Measurements from ENCODE around the gene IFT52.
A peak's percentile ranks its signal among the peaks of the same experiment; 100 is the strongest.
"Not testable (repeated sequence)": the region's sequence is repeated elsewhere in the genome, so short reads cannot be mapped to it uniquely, and the experiment has no call there.

The IFT52 gene

GRCh38 chr20:43568706-43569105 lies 22.0 kb upstream of the IFT52 start:
- DNase-seq: no peak

DNA sequence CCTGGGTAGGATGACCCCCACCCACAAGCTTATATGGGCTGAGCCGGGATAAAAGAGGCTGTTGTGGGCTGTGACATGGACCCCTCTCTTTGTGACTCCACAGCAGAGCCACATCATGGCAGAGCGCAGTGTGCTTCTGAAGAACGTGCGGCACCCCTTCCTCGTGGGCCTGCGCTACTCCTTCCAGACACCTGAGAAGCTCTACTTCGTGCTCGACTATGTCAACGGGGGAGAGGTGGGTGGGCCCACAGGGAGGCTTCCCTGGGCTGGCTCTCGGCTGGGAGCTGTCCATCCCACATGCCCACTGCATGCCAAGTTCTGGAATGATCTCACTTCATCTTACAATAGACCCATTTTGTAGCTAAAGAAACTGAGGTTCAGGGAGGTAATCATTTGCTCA lies 21.5 kb upstream of the IFT52 start:
- no peak for DNase-seq

DNA sequence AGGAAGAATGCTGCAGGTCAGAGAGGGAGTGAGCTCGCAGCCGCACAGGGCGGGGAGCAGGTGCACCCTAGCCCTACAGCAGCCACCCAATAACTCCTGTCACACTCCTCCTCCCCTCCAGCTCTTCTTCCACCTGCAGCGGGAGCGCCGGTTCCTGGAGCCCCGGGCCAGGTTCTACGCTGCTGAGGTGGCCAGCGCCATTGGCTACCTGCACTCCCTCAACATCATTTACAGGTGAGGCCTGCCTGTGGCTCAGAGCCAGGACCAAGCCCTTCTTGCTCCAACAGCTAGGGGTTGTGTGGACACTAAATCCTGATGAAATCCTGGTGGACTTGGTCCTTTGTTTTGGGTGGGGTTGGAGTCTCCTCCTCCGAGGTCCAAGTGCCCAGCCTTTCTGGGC lies 20.2 kb upstream of the IFT52 start:
- DNase-seq: no peak

DNA sequence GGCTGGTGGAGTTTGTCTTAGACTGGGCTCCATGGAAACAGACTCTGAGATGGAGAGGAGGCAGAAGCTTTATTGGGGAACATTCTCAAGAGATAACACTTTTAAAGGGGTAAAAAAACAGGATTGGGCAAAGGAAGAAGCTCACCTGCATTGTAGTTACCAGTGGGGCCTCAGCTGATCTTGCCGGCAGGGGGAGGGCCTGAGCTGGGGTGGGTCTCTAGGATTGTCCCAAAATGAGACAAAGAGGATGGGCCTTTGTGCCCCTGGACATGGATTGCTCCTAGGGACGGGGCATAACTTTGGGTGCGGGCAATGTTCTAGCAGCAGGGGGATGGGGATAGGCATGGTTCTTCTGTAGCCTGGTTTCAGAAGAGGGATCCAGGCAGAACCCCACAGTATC lies 19.4 kb upstream of the IFT52 start:
- DNase-seq: no peak

DNA sequence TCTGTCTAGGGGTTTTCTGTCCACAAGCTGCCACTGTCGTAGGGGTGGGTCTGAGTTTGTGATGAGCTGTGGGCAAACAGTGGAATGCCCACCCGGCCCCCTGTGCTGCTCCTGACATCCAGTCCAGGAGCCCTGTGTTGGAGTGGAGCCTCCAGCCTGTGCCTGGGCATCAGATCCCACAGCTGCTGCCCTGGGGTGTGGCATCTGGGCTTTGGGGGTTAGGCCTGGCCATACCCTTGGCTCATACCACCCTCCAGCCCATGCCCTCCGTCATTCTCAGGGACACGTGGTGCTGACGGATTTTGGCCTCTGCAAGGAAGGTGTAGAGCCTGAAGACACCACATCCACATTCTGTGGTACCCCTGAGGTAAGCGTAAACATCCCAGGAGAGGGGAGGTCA lies 19.0 kb upstream of the IFT52 start:
- no peak for DNase-seq

DNA sequence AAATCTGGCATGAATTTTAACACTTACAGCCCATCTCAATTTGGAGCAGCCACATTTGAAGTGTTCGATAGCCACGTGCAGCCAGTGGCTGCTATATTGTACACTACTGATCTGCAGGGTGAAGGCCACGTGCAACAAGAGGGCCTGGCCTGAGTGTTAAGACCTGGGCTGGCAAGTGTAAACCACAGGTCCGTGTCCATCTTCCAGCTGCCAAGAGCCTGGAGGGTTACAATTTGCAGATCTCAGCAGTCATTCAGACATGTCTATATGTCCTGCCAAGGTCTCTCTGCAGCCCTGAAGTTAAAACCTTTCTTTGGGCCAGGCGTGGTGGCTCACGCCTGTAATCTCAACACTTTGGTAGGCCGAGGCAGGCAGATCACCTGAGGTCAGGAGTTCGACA lies 17.8 kb upstream of the IFT52 start:
- DNase-seq: no peak

GRCh38 chr20:43576108-43576507 lies 14.6 kb upstream of the IFT52 start:
- no peak for DNase-seq

DNA sequence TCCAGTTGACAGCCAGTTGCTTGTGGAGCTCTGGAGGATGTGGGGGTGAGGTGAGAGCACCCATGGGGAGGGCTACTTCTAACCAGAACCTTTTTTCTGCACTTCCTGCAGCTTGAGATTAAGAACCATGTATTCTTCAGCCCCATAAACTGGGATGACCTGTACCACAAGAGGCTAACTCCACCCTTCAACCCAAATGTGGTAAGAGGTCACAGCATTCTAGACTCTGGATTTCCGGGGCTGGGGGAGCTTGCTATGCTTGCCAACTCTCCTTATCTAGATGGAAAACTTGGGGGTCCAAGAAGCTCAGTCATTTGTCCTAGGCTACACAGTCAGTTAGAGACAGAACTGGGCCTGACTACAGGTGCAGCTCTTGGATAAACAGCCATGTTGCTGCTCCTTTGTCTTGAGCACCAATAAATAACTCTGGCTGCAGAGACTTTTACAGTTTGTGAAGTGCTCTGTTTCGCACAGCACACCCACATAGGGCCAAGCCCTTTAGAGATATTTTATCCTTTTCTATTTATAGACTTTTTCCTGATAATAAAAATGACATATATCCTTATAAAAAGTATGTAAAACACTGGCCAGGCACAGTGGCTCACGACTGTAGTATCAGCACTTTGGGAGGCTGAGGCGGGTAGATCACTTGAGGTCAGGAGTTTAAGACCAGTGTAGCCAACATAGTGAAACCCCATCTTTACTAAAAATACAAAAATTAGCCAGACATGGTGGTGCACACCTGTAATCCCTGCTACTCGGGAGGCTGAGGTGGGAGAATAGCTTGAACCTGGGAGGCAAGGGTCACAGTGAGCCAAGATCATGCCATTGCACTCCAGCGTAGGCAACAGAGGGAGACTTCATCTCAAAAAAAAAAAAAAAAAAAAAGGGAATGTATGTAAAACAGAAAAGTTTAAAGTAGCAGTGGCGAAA lies 10.6 kb upstream of the IFT52 start:
- no peak for DNase-seq

- DNase-seq: no peak
Observed at GRCh38 chr20:43583133-43583864, 7.4 kb upstream of the IFT52 start.

GRCh38 chr20:43583982-43584432 lies 6.7 kb upstream of the IFT52 start:
- no peak for DNase-seq

DNA sequence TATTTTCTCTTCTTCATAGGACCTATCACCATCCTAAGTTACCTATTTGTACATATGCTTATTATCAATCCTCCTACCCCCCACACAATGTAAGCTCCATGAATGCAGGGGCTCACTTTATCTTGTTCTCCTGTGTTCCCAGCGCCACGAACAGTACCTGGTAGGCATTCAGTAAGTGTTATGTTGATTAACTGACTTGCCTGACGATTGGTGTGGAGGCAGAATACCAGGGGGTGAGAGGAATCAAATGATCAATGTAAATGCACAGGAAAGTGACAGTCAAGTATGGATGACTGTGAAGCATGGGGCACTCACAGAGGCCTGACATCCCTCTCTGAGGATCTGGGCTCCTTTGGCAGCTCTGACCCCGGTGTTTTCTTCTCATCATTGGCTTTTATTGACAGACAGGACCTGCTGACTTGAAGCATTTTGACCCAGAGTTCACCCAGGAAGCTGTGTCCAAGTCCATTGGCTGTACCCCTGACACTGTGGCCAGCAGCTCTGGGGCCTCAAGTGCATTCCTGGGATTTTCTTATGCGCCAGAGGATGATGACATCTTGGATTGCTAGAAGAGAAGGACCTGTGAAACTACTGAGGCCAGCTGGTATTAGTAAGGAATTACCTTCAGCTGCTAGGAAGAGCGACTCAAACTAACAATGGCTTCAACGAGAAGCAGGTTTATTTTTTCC lies 6.1 kb upstream of the IFT52 start:
- DNase-seq: no peak

GRCh38 chr20:43586641-43587040 lies 4.1 kb upstream of the IFT52 start:
- DNase-seq: no peak

DNA sequence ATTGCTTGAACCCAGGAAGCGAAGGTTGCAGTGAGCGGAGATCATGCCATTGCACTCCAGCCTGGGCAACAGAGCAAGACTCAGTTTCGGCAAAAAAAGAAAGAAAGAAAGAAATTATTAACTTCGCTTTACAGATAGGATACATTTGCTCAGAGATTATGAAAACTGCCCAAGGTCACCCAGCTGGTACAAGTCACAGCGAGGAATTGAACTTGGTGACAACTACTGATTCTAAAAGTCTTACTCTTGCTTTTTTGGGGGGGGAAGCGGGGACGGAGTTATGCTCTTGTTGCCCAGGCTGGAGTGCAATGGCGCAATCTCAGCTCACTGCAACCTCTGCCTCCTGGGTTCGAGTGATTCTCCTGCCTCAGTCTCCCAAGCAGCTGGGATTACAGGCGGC lies 2.2 kb upstream of the IFT52 start:
- DNase-seq: not testable (repeated sequence)

GRCh38 chr20:43590036-43590391 lies 723 bp upstream of the IFT52 start:
- DNase-seq: peak in 1 of 2 experiments; percentile 46

DNA sequence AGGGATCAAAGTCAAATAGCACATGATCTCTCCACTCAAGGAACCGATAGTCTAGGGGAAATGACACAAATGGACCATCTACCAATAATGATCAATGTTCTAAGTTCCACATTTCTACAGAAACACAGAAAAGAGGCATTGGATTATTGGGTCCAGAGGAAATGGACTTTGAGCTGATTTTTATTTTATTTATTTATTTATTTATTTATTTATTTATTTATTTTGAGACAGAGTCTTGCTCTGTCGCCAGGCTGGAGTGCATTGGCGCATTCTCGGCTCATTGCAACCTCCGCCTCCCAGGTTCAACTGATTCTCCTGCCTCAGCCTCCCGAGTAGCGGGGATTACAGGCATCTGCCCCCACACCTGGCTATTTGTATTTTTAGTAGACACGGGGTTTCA lies 11.2 kb downstream of the IFT52 start:
- DNase-seq: not testable (repeated sequence)

- no peak for DNase-seq
Observed at GRCh38 chr20:43603124-43603523, 12.4 kb downstream of the IFT52 start.

- no peak for DNase-seq
Observed at GRCh38 chr20:43605715-43606114, 15.0 kb downstream of the IFT52 start.

DNA sequence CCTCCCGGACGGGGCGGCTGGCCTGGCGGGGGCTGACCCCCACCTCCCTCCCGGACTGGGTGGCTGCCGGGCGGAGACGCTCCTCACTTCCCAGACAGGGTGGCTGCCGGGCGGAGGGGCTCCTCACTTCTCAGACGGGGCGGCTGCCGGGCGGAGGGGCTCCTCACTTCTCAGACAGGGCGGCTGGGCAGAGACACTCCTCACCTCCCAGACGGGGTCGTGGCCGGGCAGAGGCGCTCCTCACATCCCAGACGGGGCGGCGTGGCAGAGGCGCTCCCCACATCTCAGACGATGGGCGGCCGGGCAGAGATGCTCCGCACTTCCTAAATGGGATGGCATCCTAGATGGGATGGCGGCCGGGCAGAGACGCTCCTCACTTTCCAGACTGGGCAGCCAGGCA lies 16.5 kb downstream of the IFT52 start:
- not testable (repeated sequence) for DNase-seq

DNA sequence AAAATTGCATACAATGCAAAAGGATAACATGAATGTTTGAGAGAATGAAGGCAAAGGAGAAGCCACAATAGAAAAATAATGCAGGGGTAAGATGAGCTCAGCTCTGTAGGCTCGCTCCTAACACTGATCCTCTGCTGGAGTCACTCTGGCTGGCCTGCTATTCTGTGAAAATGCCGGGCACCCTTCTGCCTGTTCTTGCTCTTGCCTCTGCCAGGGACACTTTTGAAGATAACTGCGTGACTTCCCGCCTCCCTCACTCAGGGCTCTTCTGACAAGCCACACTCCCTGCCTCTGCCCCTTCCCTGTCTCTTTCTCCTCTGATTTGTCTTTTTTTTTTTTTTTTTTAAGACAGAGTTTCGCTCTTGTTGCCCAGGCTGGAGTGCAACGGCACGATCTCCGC lies 40.9 kb downstream of the IFT52 start:
- no peak for DNase-seq

GRCh38 chr20:43636429-43636828 lies 45.7 kb downstream of the IFT52 start:
- DNase-seq: no peak

GRCh38 chr20:43642548-43642947 lies 51.8 kb downstream of the IFT52 start:
- DNase-seq: no peak

- DNase-seq: no peak
Observed at GRCh38 chr20:43650997-43651525, 60.3 kb downstream of the IFT52 start.

- DNase-seq: not testable (repeated sequence)
Observed at GRCh38 chr20:43651650-43652184, 61.0 kb downstream of the IFT52 start.

Measured in NCI-H1930 (cell line).